GM12878 (cell line): ENCODE data around the gene IL36B. TPM values are rescaled to one million over a fixed set of nuclear protein-coding genes. Genes with fewer than 3 reads are reported as not detected.

Source experiments
- ATAC-seq: fragments of 200-7000 bp; cut with Tn5 transposase; 3 replicates; pipeline ENCODE4 v1.9.1; 2020; ENCODE audit warnings: mild to moderate bottlenecking, moderate library complexity
- BruUV-seq: library from RNA; stranded (reverse); fragments of 400-500 nt; replicated peaks from 2 replicates; lab custom pipeline; 2021; lab: Mats Ljungman, UMichigan
- CTCF ChIA-PET: fragments of 300-600 bp; sonication (Branson Sonifier 250); formaldehyde crosslinking; extraction: SDS; loops from one replicate; lab custom pipeline; 2021; ENCODE audit warnings: inconsistent platforms; lab: Yijun Ruan, JAX
- POLR2A ChIA-PET: fragments of 350-600 bp; formaldehyde crosslinking; extraction: SDS; loops from one replicate; lab custom pipeline; 2021; ENCODE audit warnings: inconsistent platforms; lab: Charles Lee
- RAD21 ChIA-PET: fragments of 300-600 bp; sonication (Branson Sonifier 250); formaldehyde crosslinking; loops from one replicate; lab custom pipeline; 2023; ENCODE audit warnings: antibody characterized with exemption; ENCODE audit not compliant: unreplicated experiment; lab: Charles Lee
- SMC1A ChIA-PET: fragments of 300-600 bp; sonication (Branson Sonifier 250); formaldehyde crosslinking; loops from one replicate; lab custom pipeline; 2023; ENCODE audit not compliant: unreplicated experiment, uncharacterized antibody; lab: Charles Lee
- DNase-seq: peaks from one replicate; pipeline ENCODE4 v3.0.0-alpha.2; 2011; ENCODE audit warnings: low read depth, low spot score
- FAIRE-seq: peaks from 3 replicates; lab custom pipeline; 2011; peaks lifted over from hg19 to GRCh38; lab: Jason Lieb, UNC
- H2AFZ ChIP-seq: 2 replicates; pipeline ENCODE4 v1.6.0; 2011; ENCODE audit warnings: low read depth, low read length, control low read depth; ENCODE audit not compliant: control insufficient read depth
- H3K27ac ChIP-seq: 2 replicates; pipeline ENCODE4 v1.5.1; 2011; ENCODE audit warnings: control low read depth; ENCODE audit not compliant: control insufficient read depth, insufficient read depth
- H3K27me3 ChIP-seq, 2 experiments: replicated peaks in 1 of 2; 2 replicates each; pipeline versions ENCODE4 v1.6.0 to v1.6.1; 2011; ENCODE audit warnings: low read length in 1 of 2; ENCODE audit not compliant: control insufficient read depth in 2 of 2, insufficient read depth in 2 of 2
- H3K36me3 ChIP-seq, 2 experiments: 2 replicates each; pipeline ENCODE4 v1.5.1; 2011; ENCODE audit warnings: low read length in 1 of 2; ENCODE audit not compliant: control insufficient read depth in 2 of 2, insufficient read depth in 2 of 2
- H3K4me1 ChIP-seq: 2 replicates; pipeline ENCODE4 v1.6.1; 2011; ENCODE audit warnings: mild to moderate bottlenecking, low read length, moderate library complexity, mixed read lengths; ENCODE audit not compliant: control insufficient read depth, insufficient read depth
- H3K4me2 ChIP-seq: 2 replicates; pipeline ENCODE4 v1.6.0; 2011; ENCODE audit warnings: control low read depth; ENCODE audit not compliant: control insufficient read depth, insufficient read depth
- H3K4me3 ChIP-seq: fragments of 200-600 bp; sonication (generic); 2 replicates; pipeline ENCODE4 v1.5.1; 2016
- H3K79me2 ChIP-seq: 2 replicates; pipeline ENCODE4 v1.6.0; 2011; ENCODE audit warnings: low read length; ENCODE audit not compliant: control insufficient read depth, insufficient read depth
- H3K9ac ChIP-seq: 2 replicates; pipeline ENCODE4 v1.8.0; 2011; ENCODE audit warnings: low read length, control low read depth, mixed read lengths; ENCODE audit not compliant: control insufficient read depth, insufficient read depth
- H3K9me3 ChIP-seq: replicated peaks from 3 replicates; pipeline ENCODE4 v1.5.1; 2011; ENCODE audit warnings: mild to moderate bottlenecking, low read length; ENCODE audit not compliant: control insufficient read depth, insufficient read depth
- H4K20me1 ChIP-seq: 2 replicates; pipeline ENCODE4 v1.6.0; 2011; ENCODE audit not compliant: control insufficient read depth, insufficient read depth
- CBX5 ChIP-seq: sonication (generic); IDR thresholded peaks from 2 replicates; pipeline ENCODE4 v1.6.1; 2016; ENCODE audit warnings: low read depth, moderate library complexity, mild to moderate bottlenecking, inconsistent platforms
- CEBPB ChIP-seq, 2 experiments: fragments of 150-350 bp in 1 of 2; IDR thresholded peaks; 2 replicates each; pipeline ENCODE4 v1.6.1; 2012 to 2014; ENCODE audit warnings: low read depth in 2 of 2, low read length in 2 of 2, borderline replicate concordance in 1 of 2, inconsistent platforms in 1 of 2
- CREM ChIP-seq: IDR thresholded peaks from 2 replicates; pipeline ENCODE4 v1.6.1; 2014; ENCODE audit warnings: antibody characterized with exemption, low read depth
- MEF2A ChIP-seq: IDR thresholded peaks from 2 replicates; pipeline ENCODE4 v1.6.1; 2011; ENCODE audit warnings: low read depth, mild to moderate bottlenecking, low read length, moderate library complexity; ENCODE audit not compliant: insufficient read depth
- MYB ChIP-seq: fragments of 150-350 bp; IDR thresholded peaks from 2 replicates; pipeline ENCODE4 v1.6.1; 2014; ENCODE audit warnings: mild to moderate bottlenecking, low read depth, low read length, borderline replicate concordance
- NBN ChIP-seq: fragments of 450-650 bp; IDR thresholded peaks from 2 replicates; pipeline ENCODE4 v1.6.1; 2016
- NR2C1 ChIP-seq: fragments of 450-650 bp; IDR thresholded peaks from 2 replicates; pipeline ENCODE4 v1.6.1; 2017; ENCODE audit warnings: antibody characterized with exemption, mild to moderate bottlenecking, moderate library complexity
- PML ChIP-seq: IDR thresholded peaks from 2 replicates; pipeline ENCODE4 v1.6.1; 2012; ENCODE audit warnings: low read length, inconsistent platforms
- RB1 ChIP-seq: fragments of 450-650 bp; formaldehyde crosslinking; IDR thresholded peaks from 2 replicates; pipeline ENCODE4 v1.6.1; 2017; ENCODE audit warnings: mild to moderate bottlenecking, borderline replicate concordance
- RUNX3 ChIP-seq: IDR thresholded peaks from 2 replicates; pipeline ENCODE4 v1.6.1; 2012; ENCODE audit warnings: low read length, inconsistent platforms
- SMARCA5 ChIP-seq: fragments of 450-650 bp; IDR thresholded peaks from 2 replicates; pipeline ENCODE4 v1.6.1; 2017; ENCODE audit warnings: mild to moderate bottlenecking
- TARDBP ChIP-seq: IDR thresholded peaks from 2 replicates; pipeline ENCODE4 v1.6.1; 2016; ENCODE audit warnings: borderline replicate concordance
- ZBED1 ChIP-seq: IDR thresholded peaks from 2 replicates; pipeline ENCODE4 v1.6.1; 2016; ENCODE audit warnings: borderline replicate concordance
- ZNF217 ChIP-seq: fragments of 450-650 bp; IDR thresholded peaks from 2 replicates; pipeline ENCODE4 v1.6.1; 2017; ENCODE audit warnings: antibody characterized with exemption, mild to moderate bottlenecking
- ZNF622 ChIP-seq: fragments of 450-650 bp; IDR thresholded peaks from 2 replicates; pipeline ENCODE4 v1.6.1; 2017; ENCODE audit warnings: mild to moderate bottlenecking, inconsistent platforms
- WGBS: methylation state at CpG from one replicate; pipeline ENCODE4 v1.1.6; 2016; ENCODE audit warnings: low lambda C conversion rate; ENCODE audit not compliant: insufficient replicate concordance, insufficient coverage; ENCODE audit errors: missing lambda C conversion rate; 5-methylcytosine and 5-hydroxymethylcytosine counted together
- in situ Hi-C: fragments of 300-500 bp; cut with MboI; formaldehyde crosslinking; loops from 9 replicates; pipeline ENCODE4 v1.14.3; 2018; ENCODE audit warnings: mixed read lengths
- intact Hi-C: fragments of 100-400 bp; cut with micrococcal nuclease; formaldehyde crosslinking; loops from one replicate; pipeline ENCODE4 v1.14.2; 2022; ENCODE audit not compliant: unreplicated experiment
- polyA plus RNA-seq, 11 experiments: library from polyadenylated mRNA; depleted of rRNA in 4 of 11; unstranded in 6 of 11; stranded (reverse) in 5 of 11; fragments of >200 nt; fragmentation: Nextera tagmentation in 4 of 11; fragmentation: Illumina TruSeq in 1 of 11; extraction: Ambion mirVana in 4 of 11; extraction: Trizol in 1 of 11; gene quantifications; 1 replicate in 1 of 11; 2 replicates in 10 of 11; pipeline versions ENCODE4 v1.2.1 to v1.2.3, GENCODE V29; 2011 to 2016; ENCODE audit warnings: inconsistent platforms in 2 of 11, missing spikeins in 2 of 11, low read depth in 1 of 11
- total RNA-seq, 4 experiments: library from RNA; depleted of rRNA in 3 of 4; stranded (reverse); fragments of >200 nt in 3 of 4; fragmentation: Illumina TruSeq in 1 of 4; extraction: Trizol in 1 of 4; gene quantifications; 2 replicates each; pipeline versions ENCODE4 v1.2.1 to v1.2.3, GENCODE V29; 2013 to 2021
- TF ChIP-seq, protein P1 (sequence below): fragments of 450-650 bp; IDR thresholded peaks from 2 replicates; pipeline ENCODE4 v1.6.1; 2017; ENCODE audit warnings: antibody characterized with exemption, mild to moderate bottlenecking, moderate library complexity
- TF ChIP-seq, protein P2 (sequence below): fragments of 450-650 bp; IDR thresholded peaks from 2 replicates; pipeline ENCODE4 v1.6.1; 2017; ENCODE audit warnings: mild to moderate bottlenecking, moderate library complexity
- TF ChIP-seq, protein P3 (sequence below): IDR thresholded peaks from 2 replicates; pipeline ENCODE4 v1.6.1; 2011; ENCODE audit warnings: low read depth, low read length, improper control_type of control experiment, borderline replicate concordance

Gene IL36B
- total and polyA plus RNA-seq, 10 of the 15 experiments (the other 5 are each of a cell fraction or from before 2014, with no cell fraction given) = not detected

DNA sequence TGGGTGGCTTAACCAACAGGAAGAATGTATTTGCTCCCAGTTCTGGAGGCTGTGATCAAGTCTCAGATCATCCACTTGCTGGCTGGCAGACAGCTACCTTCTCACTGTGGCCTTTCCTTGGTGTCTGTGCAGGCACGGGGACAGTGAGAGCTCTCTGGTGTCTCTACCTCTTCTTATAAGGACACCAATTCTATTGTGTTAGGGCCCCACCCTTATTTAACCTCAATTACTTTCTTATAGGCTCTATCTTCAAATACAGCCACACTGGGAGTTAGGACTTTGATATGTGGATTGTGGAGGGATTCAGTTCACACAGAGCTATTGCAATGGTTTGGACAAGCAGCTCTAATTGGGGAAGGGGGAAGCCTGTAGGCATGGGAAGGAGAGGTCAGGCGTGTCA lies 49.5 kb upstream of the IL36B start:
- no peaks in the 10 kb centered on the region for H3K79me2 ChIP-seq
- no peak overlapping the region for H3K9ac ChIP-seq
- ChIA-PET RAD21 (no interaction called here), SMC1A (interaction anchor here (1.5 kb wide), 1 partner anchor 11 kb away, joined by 3 read pairs; no protein-coding TSS in a partner anchor), CTCF (interaction anchor here (1.3 to 1.6 kb wide), 2 partner anchors 36 to 306 kb away, joined by 3 to 4 read pairs; no protein-coding TSS in a partner anchor), POLR2A (no interaction called here)
- H3K4me1 ChIP-seq = no peaks in the 10 kb centered on the region
- no peaks in the 10 kb centered on the region for H3K36me3 ChIP-seq
- no peak overlapping the region for H3K4me2 ChIP-seq
- DNase-seq = no peak
- H2AFZ ChIP-seq = no peak overlapping the region
- intact Hi-C loops = no loop called here
- H3K27ac ChIP-seq = no peak overlapping the region
- 53% methylated on average over 2 of the region's 2 CpGs for WGBS
- no peaks in the 10 kb centered on the region; the same call in 1 of the 3 replicates for H3K9me3 ChIP-seq
- no TSS peak for BruUV-seq
- ATAC-seq = no peak
- no peaks in the 10 kb centered on the region for H3K27me3 ChIP-seq
- H3K4me3 ChIP-seq = no peak overlapping the region
- FAIRE-seq = no peak
- no peaks in the 10 kb centered on the region for H4K20me1 ChIP-seq
- in situ Hi-C loops = no loop called here
- no peak for TF ChIP-seq MYB
- no peak for TF ChIP-seq MEF2A
- TF ChIP-seq TARDBP = no peak
- TF ChIP-seq, protein P1, sequence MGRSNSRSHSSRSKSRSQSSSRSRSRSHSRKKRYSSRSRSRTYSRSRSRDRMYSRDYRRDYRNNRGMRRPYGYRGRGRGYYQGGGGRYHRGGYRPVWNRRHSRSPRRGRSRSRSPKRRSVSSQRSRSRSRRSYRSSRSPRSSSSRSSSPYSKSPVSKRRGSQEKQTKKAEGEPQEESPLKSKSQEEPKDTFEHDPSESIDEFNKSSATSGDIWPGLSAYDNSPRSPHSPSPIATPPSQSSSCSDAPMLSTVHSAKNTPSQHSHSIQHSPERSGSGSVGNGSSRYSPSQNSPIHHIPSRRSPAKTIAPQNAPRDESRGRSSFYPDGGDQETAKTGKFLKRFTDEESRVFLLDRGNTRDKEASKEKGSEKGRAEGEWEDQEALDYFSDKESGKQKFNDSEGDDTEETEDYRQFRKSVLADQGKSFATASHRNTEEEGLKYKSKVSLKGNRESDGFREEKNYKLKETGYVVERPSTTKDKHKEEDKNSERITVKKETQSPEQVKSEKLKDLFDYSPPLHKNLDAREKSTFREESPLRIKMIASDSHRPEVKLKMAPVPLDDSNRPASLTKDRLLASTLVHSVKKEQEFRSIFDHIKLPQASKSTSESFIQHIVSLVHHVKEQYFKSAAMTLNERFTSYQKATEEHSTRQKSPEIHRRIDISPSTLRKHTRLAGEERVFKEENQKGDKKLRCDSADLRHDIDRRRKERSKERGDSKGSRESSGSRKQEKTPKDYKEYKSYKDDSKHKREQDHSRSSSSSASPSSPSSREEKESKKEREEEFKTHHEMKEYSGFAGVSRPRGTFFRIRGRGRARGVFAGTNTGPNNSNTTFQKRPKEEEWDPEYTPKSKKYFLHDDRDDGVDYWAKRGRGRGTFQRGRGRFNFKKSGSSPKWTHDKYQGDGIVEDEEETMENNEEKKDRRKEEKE = no peak
- no peak for TF ChIP-seq PML
- TF ChIP-seq, protein P2, sequence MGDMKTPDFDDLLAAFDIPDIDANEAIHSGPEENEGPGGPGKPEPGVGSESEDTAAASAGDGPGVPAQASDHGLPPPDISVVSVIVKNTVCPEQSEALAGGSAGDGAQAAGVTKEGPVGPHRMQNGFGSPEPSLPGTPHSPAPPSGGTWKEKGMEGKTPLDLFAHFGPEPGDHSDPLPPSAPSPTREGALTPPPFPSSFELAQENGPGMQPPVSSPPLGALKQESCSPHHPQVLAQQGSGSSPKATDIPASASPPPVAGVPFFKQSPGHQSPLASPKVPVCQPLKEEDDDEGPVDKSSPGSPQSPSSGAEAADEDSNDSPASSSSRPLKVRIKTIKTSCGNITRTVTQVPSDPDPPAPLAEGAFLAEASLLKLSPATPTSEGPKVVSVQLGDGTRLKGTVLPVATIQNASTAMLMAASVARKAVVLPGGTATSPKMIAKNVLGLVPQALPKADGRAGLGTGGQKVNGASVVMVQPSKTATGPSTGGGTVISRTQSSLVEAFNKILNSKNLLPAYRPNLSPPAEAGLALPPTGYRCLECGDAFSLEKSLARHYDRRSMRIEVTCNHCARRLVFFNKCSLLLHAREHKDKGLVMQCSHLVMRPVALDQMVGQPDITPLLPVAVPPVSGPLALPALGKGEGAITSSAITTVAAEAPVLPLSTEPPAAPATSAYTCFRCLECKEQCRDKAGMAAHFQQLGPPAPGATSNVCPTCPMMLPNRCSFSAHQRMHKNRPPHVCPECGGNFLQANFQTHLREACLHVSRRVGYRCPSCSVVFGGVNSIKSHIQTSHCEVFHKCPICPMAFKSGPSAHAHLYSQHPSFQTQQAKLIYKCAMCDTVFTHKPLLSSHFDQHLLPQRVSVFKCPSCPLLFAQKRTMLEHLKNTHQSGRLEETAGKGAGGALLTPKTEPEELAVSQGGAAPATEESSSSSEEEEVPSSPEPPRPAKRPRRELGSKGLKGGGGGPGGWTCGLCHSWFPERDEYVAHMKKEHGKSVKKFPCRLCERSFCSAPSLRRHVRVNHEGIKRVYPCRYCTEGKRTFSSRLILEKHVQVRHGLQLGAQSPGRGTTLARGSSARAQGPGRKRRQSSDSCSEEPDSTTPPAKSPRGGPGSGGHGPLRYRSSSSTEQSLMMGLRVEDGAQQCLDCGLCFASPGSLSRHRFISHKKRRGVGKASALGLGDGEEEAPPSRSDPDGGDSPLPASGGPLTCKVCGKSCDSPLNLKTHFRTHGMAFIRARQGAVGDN = no peak
- no peak for TF ChIP-seq NR2C1
- TF ChIP-seq, protein P3, sequence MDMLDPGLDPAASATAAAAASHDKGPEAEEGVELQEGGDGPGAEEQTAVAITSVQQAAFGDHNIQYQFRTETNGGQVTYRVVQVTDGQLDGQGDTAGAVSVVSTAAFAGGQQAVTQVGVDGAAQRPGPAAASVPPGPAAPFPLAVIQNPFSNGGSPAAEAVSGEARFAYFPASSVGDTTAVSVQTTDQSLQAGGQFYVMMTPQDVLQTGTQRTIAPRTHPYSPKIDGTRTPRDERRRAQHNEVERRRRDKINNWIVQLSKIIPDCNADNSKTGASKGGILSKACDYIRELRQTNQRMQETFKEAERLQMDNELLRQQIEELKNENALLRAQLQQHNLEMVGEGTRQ = no peak
- TF ChIP-seq SMARCA5 = no peak
- no peak for TF ChIP-seq ZBED1
- no peak for TF ChIP-seq NBN
- TF ChIP-seq RUNX3 = no peak
- TF ChIP-seq CBX5 = no peak
- no peak for TF ChIP-seq ZNF217
- TF ChIP-seq ZNF622 = no peak
- TF ChIP-seq RB1 = no peak
- TF ChIP-seq CEBPB (IDR thresholded peaks at IDR 0.05; ENCODE audit: borderline replicate concordance in 1 of 2, low read depth in 2 of 2, low read length in 2 of 2) = no peak
- TF ChIP-seq CREM = no peak
